H9 (cell line): Measurements from ENCODE around the gene LHCGR. TPM values are rescaled to one million over a fixed set of nuclear protein-coding genes. Genes with fewer than 3 reads are reported as not detected.
A peak's percentile ranks its signal among the peaks of the same experiment; 100 is the strongest.

Experiments used
- DNase-seq: peaks from one replicate; pipeline ENCODE4 v3.0.0-alpha.2; 2017
- H2AFZ ChIP-seq: one replicate; pipeline ENCODE4 v1.6.1; 2013; ENCODE audit warnings: mild to moderate bottlenecking, low read length, control low read depth, moderate library complexity
- H2AK5ac ChIP-seq: 2 replicates; pipeline ENCODE4 v1.6.1; 2013; ENCODE audit warnings: low read length, control low read depth, mixed read lengths; ENCODE audit not compliant: insufficient read length
- H2BK120ac ChIP-seq: one replicate; pipeline ENCODE4 v1.6.1; 2013; ENCODE audit warnings: low read depth, mild to moderate bottlenecking, low read length, control low read depth, inconsistent platforms; ENCODE audit not compliant: poor library complexity, severe bottlenecking
- H2BK12ac ChIP-seq: 2 replicates; pipeline ENCODE4 v1.6.1; 2013; ENCODE audit warnings: low read length, control low read depth, mixed read lengths, low read depth; ENCODE audit not compliant: insufficient read length
- H2BK15ac ChIP-seq: 2 replicates; pipeline ENCODE4 v1.6.1; 2013; ENCODE audit warnings: low read depth, low read length, control low read depth
- H2BK20ac ChIP-seq: one replicate; pipeline ENCODE4 v1.6.1; 2013; ENCODE audit warnings: low read depth, mild to moderate bottlenecking, low read length, control low read depth, inconsistent platforms; ENCODE audit not compliant: poor library complexity, severe bottlenecking
- H2BK5ac ChIP-seq: 2 replicates; pipeline ENCODE4 v1.6.1; 2013; ENCODE audit warnings: low read length, control low read depth, mixed read lengths; ENCODE audit not compliant: insufficient read length
- H3K14ac ChIP-seq: 2 replicates; pipeline ENCODE4 v1.6.1; 2013; ENCODE audit warnings: low read length, control low read depth; ENCODE audit not compliant: insufficient read depth
- H3K18ac ChIP-seq: 2 replicates; pipeline ENCODE4 v1.6.1; 2013; ENCODE audit warnings: low read depth, mild to moderate bottlenecking, mixed read lengths, low read length, control low read depth; ENCODE audit not compliant: insufficient read length
- H3K23ac ChIP-seq: 2 replicates; pipeline ENCODE4 v1.6.1; 2013; ENCODE audit warnings: low read length, control low read depth, mixed read lengths, low read depth; ENCODE audit not compliant: insufficient read length
- H3K23me2 ChIP-seq: 2 replicates; pipeline ENCODE4 v1.6.1; 2013; ENCODE audit warnings: low read depth, mild to moderate bottlenecking, mixed read lengths, low read length, control low read depth; ENCODE audit not compliant: insufficient read length, poor library complexity, severe bottlenecking
- H3K27ac ChIP-seq: 2 replicates; pipeline ENCODE4 v1.5.1; 2013; ENCODE audit warnings: low read length, control low read depth, mixed read lengths, low read depth; ENCODE audit not compliant: insufficient read length
- H3K27me3 ChIP-seq: 2 replicates; pipeline ENCODE4 v1.6.1; 2013; ENCODE audit warnings: low read length, control low read depth, inconsistent platforms; ENCODE audit not compliant: insufficient read depth
- H3K4ac ChIP-seq: 2 replicates; pipeline ENCODE4 v1.6.1; 2013; ENCODE audit warnings: low read depth, mild to moderate bottlenecking, control low read depth, inconsistent platforms, low read length, moderate library complexity
- H3K4me1 ChIP-seq: 2 replicates; pipeline ENCODE4 v1.6.1; 2013; ENCODE audit warnings: low read length, control low read depth, inconsistent platforms; ENCODE audit not compliant: insufficient read depth
- H3K4me2 ChIP-seq: 2 replicates; pipeline ENCODE4 v1.6.1; 2013; ENCODE audit warnings: low read length, control low read depth, mixed read lengths; ENCODE audit not compliant: insufficient read length, insufficient read depth
- H3K56ac ChIP-seq: 2 replicates; pipeline ENCODE4 v1.6.1; 2013; ENCODE audit warnings: low read depth, mild to moderate bottlenecking, mixed read lengths, low read length, control low read depth; ENCODE audit not compliant: insufficient read length
- H3K79me1 ChIP-seq: 2 replicates; pipeline ENCODE4 v1.6.1; 2013; ENCODE audit warnings: low read depth, mild to moderate bottlenecking, moderate library complexity, low read length, control low read depth, inconsistent platforms; ENCODE audit not compliant: insufficient read depth, poor library complexity, severe bottlenecking
- H3K79me2 ChIP-seq: 2 replicates; pipeline ENCODE4 v1.6.1; 2013; ENCODE audit warnings: low read length, control low read depth, inconsistent platforms; ENCODE audit not compliant: insufficient read depth
- H3K9ac ChIP-seq: 2 replicates; pipeline ENCODE4 v1.6.1; 2013; ENCODE audit warnings: low read length, control low read depth, mixed read lengths; ENCODE audit not compliant: insufficient read length; ENCODE audit errors: extremely low read depth
- H3K9me3 ChIP-seq: one replicate; pipeline ENCODE4 v1.6.1; 2013; ENCODE audit warnings: low read depth, low read length, inconsistent platforms; ENCODE audit not compliant: control insufficient read depth
- H3T11ph ChIP-seq: one replicate; pipeline ENCODE4 v1.6.1; 2013; ENCODE audit warnings: mild to moderate bottlenecking, low read length, control low read depth, inconsistent platforms
- H4K20me1 ChIP-seq: one replicate; pipeline ENCODE4 v1.6.1; 2013; ENCODE audit not compliant: control insufficient read depth, insufficient read length, insufficient read depth
- H4K5ac ChIP-seq: 2 replicates; pipeline ENCODE4 v1.6.1; 2013; ENCODE audit warnings: low read depth, mild to moderate bottlenecking, mixed read lengths, low read length, control low read depth; ENCODE audit not compliant: insufficient read length
- H4K8ac ChIP-seq: replicated peaks from 2 replicates; pipeline ENCODE4 v1.6.1; 2013; ENCODE audit warnings: low read length, control low read depth, mixed read lengths, low read depth; ENCODE audit not compliant: insufficient read length
- H4K91ac ChIP-seq: 2 replicates; pipeline ENCODE4 v1.6.1; 2013; ENCODE audit warnings: low read depth, mild to moderate bottlenecking, moderate library complexity, mixed read lengths, low read length, control low read depth; ENCODE audit not compliant: insufficient read length
- H3K27ac Mint-ChIP-seq, 3 experiments: 2 replicates in 2 of 3; 3 replicates in 1 of 3; pipeline ENCODE4 v1.8.0; 2020 to 2021; ENCODE audit warnings: mixed read lengths in 3 of 3, mild to moderate bottlenecking in 1 of 3, moderate library complexity in 1 of 3
- H3K27me3 Mint-ChIP-seq: 2 replicates; pipeline ENCODE4 v1.8.0; 2021; ENCODE audit warnings: low read depth, mild to moderate bottlenecking, moderate library complexity, mixed read lengths
- H3K36me3 Mint-ChIP-seq, 3 experiments: 2 replicates in 2 of 3; 3 replicates in 1 of 3; pipeline ENCODE4 v1.8.0; 2020 to 2021; ENCODE audit warnings: low read depth in 3 of 3, mixed read lengths in 3 of 3; ENCODE audit not compliant: insufficient read depth in 1 of 3
- H3K4me1 Mint-ChIP-seq, 2 experiments: 2 replicates each; pipeline ENCODE4 v1.8.0; 2020; ENCODE audit warnings: mixed read lengths in 2 of 2
- H3K4me3 Mint-ChIP-seq, 2 experiments: 2 replicates in 1 of 2; 3 replicates in 1 of 2; pipeline ENCODE4 v1.8.0; 2020 to 2021; ENCODE audit warnings: mild to moderate bottlenecking in 2 of 2, mixed read lengths in 2 of 2, moderate library complexity in 1 of 2
- H3K9me3 Mint-ChIP-seq, 2 experiments: 2 replicates in 1 of 2; 3 replicates in 1 of 2; pipeline ENCODE4 v1.8.0; 2020; ENCODE audit warnings: mild to moderate bottlenecking in 2 of 2, mixed read lengths in 2 of 2, moderate library complexity in 1 of 2
- WGBS: extraction: QIAGEN DNeasy Blood & Tissue Kit; methylation state at CpG from one replicate; pipeline ENCODE4 v1.1.7; 2013; ENCODE audit warnings: missing lambda C conversion rate, low lambda C conversion rate, mixed read lengths; ENCODE audit not compliant: insufficient read length; ENCODE audit errors: extremely low coverage; 5-methylcytosine and 5-hydroxymethylcytosine counted together
- total RNA-seq: library from RNA; stranded (reverse); gene quantifications from 2 replicates; pipeline ENCODE4 v1.2.1, GENCODE V29; 2021
- TF ChIP-seq, protein P1 (sequence below): fragments of 200-600 bp; sonication (generic); conservative IDR thresholded peaks from 3 replicates; pipeline ENCODE4 v1.8.0; 2021; ENCODE audit warnings: antibody characterized with exemption, mild to moderate bottlenecking

The LHCGR gene
- total RNA-seq, 1 experiment from 2014 or later = 0.44 TPM

DNA sequence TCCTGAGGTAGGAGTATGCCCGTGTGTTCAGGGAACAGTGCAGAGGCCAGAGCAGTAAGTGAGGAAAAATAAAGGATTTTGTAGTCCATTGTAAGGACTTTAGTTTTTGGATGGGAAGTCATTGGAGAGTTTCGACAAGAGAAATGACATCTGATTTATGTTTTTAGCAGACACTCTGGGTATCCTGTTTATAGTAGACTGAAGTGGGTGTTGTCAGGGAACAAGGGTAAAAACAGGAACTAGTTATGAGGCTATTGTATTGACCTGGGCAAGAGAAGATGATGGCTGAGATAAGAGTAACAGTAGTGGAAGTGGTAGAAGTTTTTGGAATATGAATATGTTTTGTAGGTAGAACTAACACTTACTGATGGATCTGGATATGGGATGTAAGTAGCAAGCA, 78.1 kb downstream of the LHCGR start:
- Histone ChIP-seq H3K9ac (no peak overlapping the region), H3K9me3 (no peaks in the 10 kb centered on the region), H2AFZ (no peak overlapping the region), H3K4ac (no peak overlapping the region), H3K23me2 (no peaks in the 10 kb centered on the region), H3K56ac (no peak overlapping the region), H2BK12ac (no peak overlapping the region), H2BK20ac (no peak overlapping the region), H3K23ac (no peak overlapping the region), H3K79me2 (no peaks in the 10 kb centered on the region), H3K14ac (no peak overlapping the region), H3T11ph (no peak overlapping the region), H2BK5ac (no peak overlapping the region), H4K5ac (no peak overlapping the region), H4K20me1 (no peaks in the 10 kb centered on the region), H2BK120ac (no peak overlapping the region), H3K27ac (no peak overlapping the region), H4K91ac (no peak overlapping the region), H3K4me1 (no peaks in the 10 kb centered on the region), H4K8ac (no peak overlapping the region), H3K79me1 (no peaks in the 10 kb centered on the region), H2AK5ac (no peak overlapping the region), H2BK15ac (no peak overlapping the region), H3K27me3 (no peaks in the 10 kb centered on the region), H3K4me2 (no peak overlapping the region), H3K18ac (no peak overlapping the region)
- no peak for DNase-seq
- no CpG with 5 or more reads among the region's 2 CpGs for WGBS
- TF ChIP-seq, protein P1, sequence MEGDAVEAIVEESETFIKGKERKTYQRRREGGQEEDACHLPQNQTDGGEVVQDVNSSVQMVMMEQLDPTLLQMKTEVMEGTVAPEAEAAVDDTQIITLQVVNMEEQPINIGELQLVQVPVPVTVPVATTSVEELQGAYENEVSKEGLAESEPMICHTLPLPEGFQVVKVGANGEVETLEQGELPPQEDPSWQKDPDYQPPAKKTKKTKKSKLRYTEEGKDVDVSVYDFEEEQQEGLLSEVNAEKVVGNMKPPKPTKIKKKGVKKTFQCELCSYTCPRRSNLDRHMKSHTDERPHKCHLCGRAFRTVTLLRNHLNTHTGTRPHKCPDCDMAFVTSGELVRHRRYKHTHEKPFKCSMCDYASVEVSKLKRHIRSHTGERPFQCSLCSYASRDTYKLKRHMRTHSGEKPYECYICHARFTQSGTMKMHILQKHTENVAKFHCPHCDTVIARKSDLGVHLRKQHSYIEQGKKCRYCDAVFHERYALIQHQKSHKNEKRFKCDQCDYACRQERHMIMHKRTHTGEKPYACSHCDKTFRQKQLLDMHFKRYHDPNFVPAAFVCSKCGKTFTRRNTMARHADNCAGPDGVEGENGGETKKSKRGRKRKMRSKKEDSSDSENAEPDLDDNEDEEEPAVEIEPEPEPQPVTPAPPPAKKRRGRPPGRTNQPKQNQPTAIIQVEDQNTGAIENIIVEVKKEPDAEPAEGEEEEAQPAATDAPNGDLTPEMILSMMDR = no peak
- no peaks in the 10 kb centered on the region for H3K36me3 Mint-ChIP-seq
- no peak overlapping the region for H3K4me3 Mint-ChIP-seq
- H3K27ac Mint-ChIP-seq = peak overlapping the region in 2 of 3 experiments; percentile 7 to 34; a peak in 2 of 7 replicates
- peaks cover 3 to 7% of the 10 kb centered on the region in 2 experiments; a peak in 3 of 4 replicates for H3K4me1 Mint-ChIP-seq
- H3K9me3 Mint-ChIP-seq = peaks cover 4 to 5% of the 10 kb centered on the region in 2 experiments; a peak in 4 of 5 replicates
- H3K27me3 Mint-ChIP-seq = no peaks in the 10 kb centered on the region
